Stimulated activated CD8-positive, alpha-beta memory T cell treated with anti-CD3 and anti-CD28 coated beads, Interleukin-7, amount 100 ng/mL, for 24 hours (primary cell): ENCODE measurements around the gene TXNDC17.
"Not testable (repeated sequence)": the region's sequence is repeated elsewhere in the genome, so short reads cannot be mapped to it uniquely, and the experiment has no call there.

Source experiments
- DNase-seq: peaks from one replicate; pipeline ENCODE4 v3.0.0-alpha.2; 2020; ENCODE audit warnings: low read depth

TXNDC17 gene

GRCh38 chr17:6683730-6684459 is 43.0 kb downstream of the TXNDC17 start:
- DNase-seq, result no peak

- no peak for DNase-seq
Measured at GRCh38 chr17:6684460-6684783, 43.6 kb downstream of the TXNDC17 start.

- no peak for DNase-seq
Measured at GRCh38 chr17:6684881-6685767, 44.3 kb downstream of the TXNDC17 start.

GRCh38 chr17:6686026-6686425 is 45.2 kb downstream of the TXNDC17 start:
- no peak for DNase-seq

GRCh38 chr17:6688944-6689343 is 48.1 kb downstream of the TXNDC17 start:
- DNase-seq, result no peak

- no peak for DNase-seq
Measured at GRCh38 chr17:6690641-6691040, 49.8 kb downstream of the TXNDC17 start.

GRCh38 chr17:6691546-6691945 is 50.7 kb downstream of the TXNDC17 start:
- DNase-seq, result no peak

- not testable (repeated sequence) for DNase-seq
Measured at GRCh38 chr17:6691958-6692357, 51.1 kb downstream of the TXNDC17 start.
